Stimulated activated CD4-positive, alpha-beta T cell treated with anti-CD3 and anti-CD28 coated beads, Interleukin-12 subunit alpha, Interleukin-12 subunit beta, amount 100 ng/mL, for 4 hours (primary cell): ENCODE data around the gene CREB3.

Source experiments
- DNase-seq: peaks from one replicate; pipeline ENCODE4 v3.0.0-alpha.2; 2020

CREB3 gene

GRCh38 chr9:35728041-35728971 is 4.2 kb upstream of the CREB3 start:
- peak; percentile 11 for DNase-seq

DNA sequence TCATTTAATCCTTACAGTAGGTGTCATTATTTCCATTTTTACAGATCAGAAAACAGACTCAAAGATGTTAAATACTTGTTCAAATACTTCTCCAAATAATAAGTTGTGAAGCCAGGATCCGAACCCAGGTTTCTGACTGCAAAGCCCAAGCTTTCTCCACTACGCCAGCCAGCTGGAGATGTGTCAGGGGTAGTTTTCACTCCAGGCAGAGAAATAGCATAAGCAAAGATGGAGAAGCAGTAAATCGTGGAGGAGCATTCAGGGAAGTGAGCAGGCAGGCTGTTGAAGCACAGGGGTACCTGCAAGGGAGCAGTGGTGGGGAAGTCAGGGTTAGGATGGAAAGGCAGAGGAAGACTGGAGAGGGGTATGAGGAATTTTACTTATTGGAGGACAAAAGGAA is 3.4 kb upstream of the CREB3 start:
- no peak for DNase-seq

DNA sequence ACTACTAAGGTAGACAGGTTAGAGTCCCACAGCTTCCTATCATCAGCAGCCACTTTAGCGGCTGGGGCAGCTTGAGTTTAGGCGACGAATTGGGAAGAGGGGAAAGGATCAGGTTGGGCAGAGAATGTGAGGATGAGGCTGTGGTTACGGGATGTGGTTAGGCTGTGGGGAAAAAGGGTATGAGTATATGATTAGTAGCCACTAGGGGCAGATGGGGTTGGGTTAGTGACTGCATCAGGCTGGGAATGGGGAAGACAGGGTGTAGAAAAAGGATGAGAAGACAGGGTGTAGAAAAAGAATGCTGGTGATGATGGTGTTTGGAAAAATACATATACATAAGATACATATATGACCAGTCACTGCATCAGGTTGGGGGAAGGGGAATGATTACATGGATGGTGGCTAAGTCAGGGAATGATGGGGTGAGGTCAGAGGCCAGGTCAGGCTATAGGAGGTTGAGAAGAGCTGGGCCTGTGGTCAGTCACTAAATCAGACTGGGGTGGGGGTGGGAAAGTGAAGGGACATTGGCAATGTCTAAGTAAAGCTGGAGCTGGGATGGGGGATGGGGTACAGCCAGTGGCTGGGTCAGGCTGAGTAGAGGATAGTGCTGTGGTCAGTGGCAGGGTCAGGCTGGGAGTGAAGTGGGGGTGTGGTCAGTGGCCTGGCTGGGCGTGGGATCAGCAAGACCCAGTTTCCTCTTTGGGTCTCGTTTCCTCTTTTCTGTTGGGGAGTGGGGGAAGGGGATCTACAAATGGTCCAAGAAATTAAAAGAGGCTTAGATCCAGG is 2.6 kb upstream of the CREB3 start:
- DNase-seq: peak; percentile 7

DNA sequence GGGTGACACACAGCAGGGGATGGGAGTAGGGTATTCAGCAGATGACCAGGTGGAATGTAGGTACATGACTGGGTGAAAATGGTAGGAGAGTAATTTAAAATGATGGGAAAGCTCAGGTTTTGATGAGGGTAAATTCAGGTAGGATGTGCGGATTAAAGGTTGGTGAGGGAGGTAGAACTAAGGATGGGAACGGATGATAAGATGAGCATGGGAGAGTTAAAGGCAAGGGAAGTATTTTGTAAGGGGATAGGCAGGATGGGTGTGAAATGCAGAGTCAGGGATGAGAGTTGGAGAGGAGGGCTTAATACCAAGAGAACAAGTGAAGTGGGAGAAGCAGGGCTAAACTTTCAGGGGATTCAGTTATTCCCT is 2.0 kb upstream of the CREB3 start:
- DNase-seq: no peak

GRCh38 chr9:35731415-35732184 is 866 bp upstream of the CREB3 start:
- no peak for DNase-seq

GRCh38 chr9:35732800-35733541 is 505 bp downstream of the CREB3 start:
- peak; percentile 16 for DNase-seq

DNA sequence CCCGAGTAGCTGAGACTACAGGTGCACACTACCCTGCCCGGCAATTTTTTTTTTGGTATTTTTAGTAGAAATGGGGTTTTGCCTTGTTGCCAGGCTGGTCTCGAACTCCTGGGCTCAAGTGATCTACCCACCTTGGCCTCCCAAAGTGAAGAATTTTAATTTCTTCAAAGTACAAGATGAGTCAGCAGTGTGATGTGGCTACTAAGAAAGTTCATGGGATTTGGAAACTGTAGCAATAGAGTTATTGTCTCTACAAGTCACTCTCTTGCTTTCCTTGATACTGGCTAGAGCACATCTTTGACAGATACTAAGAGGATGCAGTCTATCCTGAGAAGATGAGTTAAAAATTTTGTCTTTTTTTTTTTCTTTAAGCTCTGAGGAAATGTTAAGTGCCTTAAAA is 1.6 kb downstream of the CREB3 start:
- no peak for DNase-seq

DNA sequence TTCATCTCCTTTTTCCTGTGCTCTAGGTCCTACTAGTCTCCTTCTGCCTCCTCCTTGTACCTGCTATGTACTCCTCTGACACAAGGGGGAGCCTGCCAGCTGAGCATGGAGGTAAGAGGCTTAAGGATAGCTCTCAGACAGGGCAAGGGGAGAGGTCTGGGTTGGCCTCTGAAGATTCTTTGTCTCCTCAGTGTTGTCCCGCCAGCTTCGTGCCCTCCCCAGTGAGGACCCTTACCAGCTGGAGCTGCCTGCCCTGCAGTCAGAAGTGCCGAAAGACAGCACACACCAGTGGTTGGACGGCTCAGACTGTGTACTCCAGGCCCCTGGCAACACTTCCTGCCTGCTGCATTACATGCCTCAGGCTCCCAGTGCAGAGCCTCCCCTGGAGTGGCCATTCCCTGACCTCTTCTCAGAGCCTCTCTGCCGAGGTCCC is 3.8 kb downstream of the CREB3 start:
- peak; percentile 51 for DNase-seq

- no peak for DNase-seq
These were observed 4.7 kb downstream of the CREB3 start for GRCh38 chr9:35737143-35737542.

DNA sequence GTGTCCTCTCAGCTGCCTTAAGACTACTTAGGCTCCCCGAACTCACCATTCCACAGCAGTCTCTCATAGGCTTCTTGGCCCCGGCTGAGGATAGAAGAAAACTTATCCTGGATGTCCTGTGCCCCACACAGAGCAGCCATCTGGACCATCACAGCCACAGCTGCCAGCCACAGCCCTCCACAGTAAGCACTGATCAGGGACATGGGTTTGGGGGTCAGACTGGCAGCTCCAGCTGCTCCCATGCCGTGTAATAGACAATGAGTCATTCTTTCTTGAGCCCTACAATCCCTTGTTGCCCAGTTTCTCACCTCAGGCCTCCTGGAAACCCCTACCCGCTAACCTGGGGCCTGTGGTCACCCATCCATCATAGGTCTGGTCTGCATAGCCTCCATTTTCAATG is 5.7 kb downstream of the CREB3 start:
- no peak for DNase-seq

DNA sequence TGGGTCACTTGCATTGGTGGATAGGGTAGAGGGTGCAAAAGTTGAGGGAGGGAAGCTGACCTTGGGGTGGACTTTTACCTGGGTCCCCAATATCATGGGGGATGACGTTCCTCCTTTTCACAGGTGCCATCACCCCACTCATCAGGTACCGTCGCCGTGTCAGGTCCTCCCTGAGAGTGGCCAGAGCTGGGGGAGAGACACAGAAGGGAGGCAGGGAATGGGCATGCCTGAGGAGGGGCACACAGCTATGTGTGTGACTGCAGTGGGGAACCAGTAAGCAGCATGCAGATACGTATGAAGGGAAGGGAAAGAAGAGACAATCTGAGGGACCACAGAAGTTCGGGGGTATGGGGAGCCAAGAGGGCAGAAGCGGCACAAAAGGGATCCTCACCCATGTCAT is 6.5 kb downstream of the CREB3 start:
- no peak for DNase-seq

GRCh38 chr9:35740243-35740642 is 7.8 kb downstream of the CREB3 start:
- DNase-seq: no peak

GRCh38 chr9:35741740-35742139 is 9.3 kb downstream of the CREB3 start:
- DNase-seq: no peak

DNA sequence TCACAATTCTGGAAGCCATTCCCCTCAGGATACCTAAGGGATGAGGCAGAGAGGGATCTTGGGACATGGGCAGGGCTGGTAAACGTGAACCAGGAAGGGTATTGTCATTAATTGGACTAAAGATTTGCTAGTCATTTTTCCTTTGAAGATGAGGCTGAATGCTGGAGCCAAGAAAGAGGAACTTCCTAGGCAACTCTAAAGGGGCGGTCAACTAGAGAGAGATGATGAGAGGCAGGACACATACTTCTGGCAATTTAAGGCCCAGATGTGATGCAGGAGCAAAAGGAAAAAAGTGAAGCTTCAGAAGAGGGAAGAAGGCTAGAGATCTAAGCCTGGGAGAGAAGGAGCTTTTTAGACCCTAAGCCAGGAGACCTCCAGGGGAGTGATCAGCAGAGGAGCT is 11.0 kb downstream of the CREB3 start:
- no peak for DNase-seq

DNA sequence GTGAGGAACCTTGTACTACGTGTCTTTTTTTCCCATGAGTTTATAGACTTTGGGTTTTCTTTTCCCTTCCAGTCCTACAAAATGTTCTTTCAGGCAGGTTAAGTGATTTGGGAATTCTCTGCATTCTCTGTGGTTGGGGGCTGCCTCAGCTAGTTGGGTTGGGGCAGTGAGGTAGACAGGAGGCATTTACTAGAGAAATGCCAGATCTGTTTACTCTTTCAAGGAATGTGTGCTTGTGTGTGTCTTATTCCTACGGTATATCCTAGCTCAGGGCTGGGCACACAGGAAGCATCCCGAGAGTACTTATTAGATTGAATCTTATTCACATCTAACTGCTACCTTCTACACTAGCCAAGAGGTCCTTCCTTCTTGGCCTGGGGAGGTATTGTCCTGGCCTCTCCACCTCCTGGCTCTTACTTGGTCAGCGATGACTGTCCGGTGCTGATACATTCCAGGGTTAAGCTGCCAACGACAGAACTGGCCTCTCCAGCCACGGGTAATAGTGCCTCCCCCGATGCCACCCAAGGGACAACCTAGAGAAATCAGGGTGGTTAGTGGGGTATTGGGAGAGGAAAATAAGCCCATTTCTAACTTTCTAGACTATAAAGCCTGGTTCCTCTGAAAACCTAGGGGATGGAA is 11.5 kb downstream of the CREB3 start:
- DNase-seq: no peak

DNA sequence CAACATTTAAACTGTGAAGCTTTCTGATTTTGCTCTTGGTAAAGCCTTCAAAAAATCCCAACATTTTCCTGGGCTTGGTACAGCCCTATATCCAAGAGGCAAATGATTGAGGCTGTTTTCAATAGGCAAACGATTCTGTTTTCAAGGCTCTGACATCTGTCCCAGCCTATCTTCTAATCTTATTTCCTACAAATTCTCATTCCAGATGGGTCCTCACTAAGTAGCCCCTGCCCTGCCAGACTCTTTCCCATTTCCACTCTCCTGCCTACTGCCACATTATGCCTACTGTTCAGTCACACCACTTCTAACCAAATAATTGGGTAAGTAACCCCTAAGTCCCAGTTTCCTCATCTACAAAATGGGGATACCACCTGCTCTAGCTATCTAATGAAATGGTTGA is 13.1 kb downstream of the CREB3 start:
- DNase-seq: no peak

- no peak for DNase-seq
These were observed 14.1 kb downstream of the CREB3 start for GRCh38 chr9:35746583-35746982.

DNA sequence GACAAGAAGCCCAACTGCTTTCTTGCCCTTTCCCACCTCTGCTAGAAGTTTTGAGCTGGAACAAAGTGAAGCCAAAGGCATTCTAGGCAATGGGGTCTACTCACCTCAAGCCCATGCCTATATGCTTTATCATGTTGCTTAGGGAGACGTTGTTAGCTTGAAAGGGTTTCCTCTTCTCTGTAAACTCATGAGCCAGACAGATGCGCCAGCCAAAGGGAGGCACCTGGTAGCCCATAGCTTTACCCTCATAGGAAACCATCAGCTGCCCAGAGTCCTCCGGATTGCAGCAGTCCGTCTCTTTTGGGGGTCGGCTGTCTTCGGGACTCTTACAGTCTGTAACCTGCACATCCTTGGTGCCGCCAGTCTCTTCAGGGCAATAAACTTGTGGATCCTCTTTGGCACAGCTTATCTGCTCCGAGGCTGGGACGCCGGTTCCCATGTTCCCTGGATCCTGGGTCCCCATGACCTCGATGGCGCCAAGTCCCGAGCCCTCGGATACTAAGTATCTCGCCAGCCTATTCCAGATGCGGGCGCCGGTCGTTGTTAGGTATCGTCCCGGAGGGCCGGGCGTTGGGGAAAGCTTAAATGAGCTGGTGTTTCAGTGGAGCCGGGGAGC is 15.9 kb downstream of the CREB3 start:
- peak; percentile 8 for DNase-seq

GRCh38 chr9:35748858-35749514 is 16.5 kb downstream of the CREB3 start, which contains the start of the genes GBA2 and RGP1:
GBA2 (minus strand) TSS chr9:35749228; CDS start chr9:35748704, 524 bp downstream.
RGP1 (plus strand) TSS chr9:35749287; CDS start chr9:35749756, 469 bp downstream.
- DNase-seq: peak; percentile 69

- DNase-seq: peak; percentile 25
These were observed 17.2 kb downstream of the CREB3 start for GRCh38 chr9:35749515-35750255.
